ENCODE measurements around the gene PKD2. TPM values are rescaled to one million over a fixed set of nuclear protein-coding genes. Genes with fewer than 3 reads are reported as not detected.
A peak's percentile ranks its signal among the peaks of the same experiment; 100 is the strongest.

The PKD2 gene
- total and polyA plus RNA-seq, 2 donors, result 9.9 to 11.6 TPM

- H3K27ac ChIP-seq (ENCODE audit: low read depth in 1 of 2, low read length in 1 of 2), result no peak overlapping the region
- WGBS, result 34% methylated on average over 14 of the region's 14 CpGs
- H3K27me3 ChIP-seq (ENCODE audit: control insufficient read depth in 2 of 2, insufficient read depth in 1 of 2, low read length in 1 of 2), result peaks cover 2 to 6% of the 10 kb centered on the region in 2 donors
- no peak overlapping the region for H3K4me3 ChIP-seq (ENCODE audit: low read length in 2 of 2)
- peak in 7 of 9 donors; percentile 4 to 53 (median 23) for DNase-seq (ENCODE audit: low read depth in 6 of 9, low spot score in 9 of 9)
- no peaks in the 10 kb centered on the region for H3K36me3 ChIP-seq (ENCODE audit: control insufficient read depth in 2 of 2, insufficient read depth in 2 of 2, low read length in 1 of 2)
- peaks cover 0 to 5% of the 10 kb centered on the region in 2 donors for H3K4me1 ChIP-seq (ENCODE audit: control insufficient read depth in 2 of 2, insufficient read depth in 2 of 2, low read length in 2 of 2)
- no peaks in the 10 kb centered on the region for H3K9me3 ChIP-seq (ENCODE audit: control insufficient read depth in 2 of 2, insufficient read depth in 1 of 2, low read length in 1 of 2)
These were observed 33.9 kb upstream of the PKD2 start for GRCh38 chr4:87973283-87974169.

GRCh38 chr4:87974856-87975462 is 32.5 kb upstream of the PKD2 start:
- 43% methylated on average over 6 of the region's 6 CpGs for WGBS
- no peak for DNase-seq (ENCODE audit: low read depth in 6 of 9, low spot score in 9 of 9)
- no peak overlapping the region for H3K4me3 ChIP-seq (ENCODE audit: low read length in 2 of 2)
- peaks cover 2 to 6% of the 10 kb centered on the region in 2 donors for H3K27me3 ChIP-seq (ENCODE audit: control insufficient read depth in 2 of 2, insufficient read depth in 1 of 2, low read length in 1 of 2)
- no peak overlapping the region for H3K27ac ChIP-seq (ENCODE audit: low read depth in 1 of 2, low read length in 1 of 2)
- H3K36me3 ChIP-seq (ENCODE audit: control insufficient read depth in 2 of 2, insufficient read depth in 2 of 2, low read length in 1 of 2), result no peaks in the 10 kb centered on the region
- H3K9me3 ChIP-seq (ENCODE audit: control insufficient read depth in 2 of 2, insufficient read depth in 1 of 2, low read length in 1 of 2), result no peaks in the 10 kb centered on the region
- peaks cover 0 to 5% of the 10 kb centered on the region in 2 donors for H3K4me1 ChIP-seq (ENCODE audit: control insufficient read depth in 2 of 2, insufficient read depth in 2 of 2, low read length in 2 of 2)

GRCh38 chr4:87975466-87975865 is 32.0 kb upstream of the PKD2 start, which contains the start of gene SPP1:
SPP1 (plus strand) TSS chr4:87975714; CDS start chr4:87976896, 1,182 bp downstream.
- Histone ChIP-seq H3K4me1 (ENCODE audit: control insufficient read depth in 2 of 2, insufficient read depth in 2 of 2, low read length in 2 of 2) (peaks cover 0 to 5% of the 10 kb centered on the region in 2 donors), H3K36me3 (ENCODE audit: control insufficient read depth in 2 of 2, insufficient read depth in 2 of 2, low read length in 1 of 2) (no peaks in the 10 kb centered on the region), H3K9me3 (ENCODE audit: control insufficient read depth in 2 of 2, insufficient read depth in 1 of 2, low read length in 1 of 2) (no peaks in the 10 kb centered on the region), H3K27me3 (ENCODE audit: control insufficient read depth in 2 of 2, insufficient read depth in 1 of 2, low read length in 1 of 2) (peaks cover 2 to 6% of the 10 kb centered on the region in 2 donors), H3K27ac (ENCODE audit: low read depth in 1 of 2, low read length in 1 of 2) (no peak within 1 kb of the TSS), H3K4me3 (ENCODE audit: low read length in 2 of 2) (no peak within 1 kb of the TSS)
- DNase-seq (ENCODE audit: low read depth in 6 of 9, low spot score in 9 of 9), result peak in 7 of 9 donors; percentile 3 to 67 (median 11)
- WGBS, result under 1% methylated on average over 8 of the region's 8 CpGs

GRCh38 chr4:87977521-87978278 is 29.7 kb upstream of the PKD2 start:
- DNase-seq (ENCODE audit: low read depth in 6 of 9, low spot score in 9 of 9), result no peak
- 99% methylated on average over 5 of the region's 5 CpGs for WGBS
- peaks cover 2 to 6% of the 10 kb centered on the region in 2 donors for H3K27me3 ChIP-seq (ENCODE audit: control insufficient read depth in 2 of 2, insufficient read depth in 1 of 2, low read length in 1 of 2)
- no peaks in the 10 kb centered on the region for H3K9me3 ChIP-seq (ENCODE audit: control insufficient read depth in 2 of 2, insufficient read depth in 1 of 2, low read length in 1 of 2)
- no peak overlapping the region for H3K4me3 ChIP-seq (ENCODE audit: low read length in 2 of 2)
- H3K4me1 ChIP-seq (ENCODE audit: control insufficient read depth in 2 of 2, insufficient read depth in 2 of 2, low read length in 2 of 2), result peaks cover 0 to 5% of the 10 kb centered on the region in 2 donors
- H3K27ac ChIP-seq (ENCODE audit: low read depth in 1 of 2, low read length in 1 of 2), result no peak overlapping the region
- no peaks in the 10 kb centered on the region for H3K36me3 ChIP-seq (ENCODE audit: control insufficient read depth in 2 of 2, insufficient read depth in 2 of 2, low read length in 1 of 2)

- DNase-seq (ENCODE audit: low read depth in 6 of 9, low spot score in 9 of 9), result no peak
- Histone ChIP-seq H3K4me1 (ENCODE audit: control insufficient read depth in 2 of 2, insufficient read depth in 2 of 2, low read length in 2 of 2) (peaks cover 0 to 5% of the 10 kb centered on the region in 2 donors), H3K36me3 (ENCODE audit: control insufficient read depth in 2 of 2, insufficient read depth in 2 of 2, low read length in 1 of 2) (no peaks in the 10 kb centered on the region), H3K4me3 (ENCODE audit: low read length in 2 of 2) (no peak overlapping the region), H3K27me3 (ENCODE audit: control insufficient read depth in 2 of 2, insufficient read depth in 1 of 2, low read length in 1 of 2) (peaks cover 0 to 6% of the 10 kb centered on the region in 2 donors), H3K9me3 (ENCODE audit: control insufficient read depth in 2 of 2, insufficient read depth in 1 of 2, low read length in 1 of 2) (no peaks in the 10 kb centered on the region), H3K27ac (ENCODE audit: low read depth in 1 of 2, low read length in 1 of 2) (no peak overlapping the region)
- 100% methylated on average over 1 of the region's 1 CpG for WGBS
These were observed 28.8 kb upstream of the PKD2 start for GRCh38 chr4:87978681-87979080.

GRCh38 chr4:87979810-87980209 is 27.6 kb upstream of the PKD2 start:
- Histone ChIP-seq H3K9me3 (ENCODE audit: control insufficient read depth in 2 of 2, insufficient read depth in 1 of 2, low read length in 1 of 2) (no peaks in the 10 kb centered on the region), H3K27me3 (ENCODE audit: control insufficient read depth in 2 of 2, insufficient read depth in 1 of 2, low read length in 1 of 2) (peaks cover 0 to 5% of the 10 kb centered on the region in 2 donors), H3K27ac (ENCODE audit: low read depth in 1 of 2, low read length in 1 of 2) (no peak overlapping the region), H3K4me1 (ENCODE audit: control insufficient read depth in 2 of 2, insufficient read depth in 2 of 2, low read length in 2 of 2) (peaks cover 0 to 5% of the 10 kb centered on the region in 2 donors), H3K4me3 (ENCODE audit: low read length in 2 of 2) (no peak overlapping the region), H3K36me3 (ENCODE audit: control insufficient read depth in 2 of 2, insufficient read depth in 2 of 2, low read length in 1 of 2) (no peaks in the 10 kb centered on the region)
- no peak for DNase-seq (ENCODE audit: low read depth in 6 of 9, low spot score in 9 of 9)
- 98% methylated on average over 1 of the region's 1 CpG for WGBS

GRCh38 chr4:87981486-87981885 is 25.9 kb upstream of the PKD2 start:
- H3K4me3 ChIP-seq (ENCODE audit: low read length in 2 of 2), result no peak overlapping the region
- H3K36me3 ChIP-seq (ENCODE audit: control insufficient read depth in 2 of 2, insufficient read depth in 2 of 2, low read length in 1 of 2), result no peaks in the 10 kb centered on the region
- H3K27me3 ChIP-seq (ENCODE audit: control insufficient read depth in 2 of 2, insufficient read depth in 1 of 2, low read length in 1 of 2), result no peaks in the 10 kb centered on the region
- no peak for DNase-seq (ENCODE audit: low read depth in 6 of 9, low spot score in 9 of 9)
- 97% methylated on average over 8 of the region's 8 CpGs for WGBS
- no peaks in the 10 kb centered on the region for H3K4me1 ChIP-seq (ENCODE audit: control insufficient read depth in 2 of 2, insufficient read depth in 2 of 2, low read length in 2 of 2)
- no peak overlapping the region for H3K27ac ChIP-seq (ENCODE audit: low read depth in 1 of 2, low read length in 1 of 2)
- no peaks in the 10 kb centered on the region for H3K9me3 ChIP-seq (ENCODE audit: control insufficient read depth in 2 of 2, insufficient read depth in 1 of 2, low read length in 1 of 2)

- H3K4me3 ChIP-seq (ENCODE audit: low read length in 2 of 2), result no peak overlapping the region
- H3K27ac ChIP-seq (ENCODE audit: low read depth in 1 of 2, low read length in 1 of 2), result no peak overlapping the region
- no peaks in the 10 kb centered on the region for H3K4me1 ChIP-seq (ENCODE audit: control insufficient read depth in 2 of 2, insufficient read depth in 2 of 2, low read length in 2 of 2)
- H3K9me3 ChIP-seq (ENCODE audit: control insufficient read depth in 2 of 2, insufficient read depth in 1 of 2, low read length in 1 of 2), result no peaks in the 10 kb centered on the region
- WGBS, result 84% methylated on average over 1 of the region's 1 CpG
- H3K36me3 ChIP-seq (ENCODE audit: control insufficient read depth in 2 of 2, insufficient read depth in 2 of 2, low read length in 1 of 2), result no peaks in the 10 kb centered on the region
- no peak for DNase-seq (ENCODE audit: low read depth in 6 of 9, low spot score in 9 of 9)
- no peaks in the 10 kb centered on the region for H3K27me3 ChIP-seq (ENCODE audit: control insufficient read depth in 2 of 2, insufficient read depth in 1 of 2, low read length in 1 of 2)
These were observed 25.4 kb upstream of the PKD2 start for GRCh38 chr4:87982036-87982435.
